MG63 (cell line): Measurements from ENCODE around the gene HTR4. TPM values are rescaled to one million over a fixed set of nuclear protein-coding genes. Genes with fewer than 3 reads are reported as not detected.
"Not testable (repeated sequence)": the region's sequence is repeated elsewhere in the genome, so short reads cannot be mapped to it uniquely, and the experiment has no call there.

Experiments used
- DNase-seq: peaks from one replicate; pipeline ENCODE4 v3.0.0-alpha.2; 2020
- H3K27me3 ChIP-seq: fragments of 250-450 bp; sonication (Bioruptor Pico); 2 replicates; pipeline ENCODE4 v1.5.1; 2020; ENCODE audit warnings: mild to moderate bottlenecking, moderate library complexity
- H3K36me3 ChIP-seq: fragments of 250-450 bp; sonication (Bioruptor Pico); 2 replicates; pipeline ENCODE4 v1.5.1; 2020; ENCODE audit warnings: mild to moderate bottlenecking, moderate library complexity
- H3K4me3 ChIP-seq: fragments of 250-450 bp; sonication (Bioruptor Pico); 2 replicates; pipeline ENCODE4 v1.5.1; 2020; ENCODE audit warnings: mild to moderate bottlenecking, moderate library complexity
- H3K9me3 ChIP-seq: fragments of 250-450 bp; sonication (Bioruptor Pico); 2 replicates; pipeline ENCODE4 v1.5.1; 2020; ENCODE audit warnings: mild to moderate bottlenecking, moderate library complexity
- total RNA-seq: library from RNA; depleted of rRNA; stranded (reverse); fragments of >200 nt; shearing (Covaris generic); gene quantifications from 2 replicates; pipeline ENCODE4 v1.2.3, GENCODE V29; 2014; ENCODE audit warnings: low replicate concordance

The HTR4 gene
- total RNA-seq, 1 experiment from 2014 or later = not detected

- Histone ChIP-seq H3K36me3 (no peaks in the 10 kb centered on the region), H3K4me3 (no peak overlapping the region), H3K27me3 (no peaks in the 10 kb centered on the region), H3K9me3 (no peaks in the 10 kb centered on the region)
- DNase-seq = no peak
Measured at GRCh38 chr5:148484651-148485050, 169.7 kb downstream of the HTR4 start.

GRCh38 chr5:148483750-148484149, 170.6 kb downstream of the HTR4 start:
- Histone ChIP-seq H3K36me3 (no peaks in the 10 kb centered on the region), H3K9me3 (no peaks in the 10 kb centered on the region), H3K4me3 (no peak overlapping the region), H3K27me3 (no peaks in the 10 kb centered on the region)
- DNase-seq = no peak

- H3K36me3 ChIP-seq = no peaks in the 10 kb centered on the region
- H3K4me3 ChIP-seq = no peak overlapping the region
- DNase-seq = peak; percentile 29
- H3K9me3 ChIP-seq = no peaks in the 10 kb centered on the region
- H3K27me3 ChIP-seq = no peaks in the 10 kb centered on the region
Measured at GRCh38 chr5:148482697-148483462, 171.4 kb downstream of the HTR4 start.

GRCh38 chr5:148482196-148482595, 172.1 kb downstream of the HTR4 start:
- Histone ChIP-seq H3K36me3 (no peaks in the 10 kb centered on the region), H3K4me3 (no peak overlapping the region), H3K9me3 (no peaks in the 10 kb centered on the region), H3K27me3 (no peaks in the 10 kb centered on the region)
- no peak for DNase-seq

GRCh38 chr5:148477429-148477828, 176.9 kb downstream of the HTR4 start:
- H3K4me3 ChIP-seq = no peak overlapping the region
- no peaks in the 10 kb centered on the region for H3K9me3 ChIP-seq
- no peaks in the 10 kb centered on the region for H3K27me3 ChIP-seq
- no peaks in the 10 kb centered on the region for H3K36me3 ChIP-seq
- DNase-seq = no peak

GRCh38 chr5:148476302-148476701, 178.0 kb downstream of the HTR4 start:
- Histone ChIP-seq H3K4me3 (no peak overlapping the region), H3K27me3 (no peaks in the 10 kb centered on the region), H3K9me3 (no peaks in the 10 kb centered on the region), H3K36me3 (no peaks in the 10 kb centered on the region)
- no peak for DNase-seq

- no peak overlapping the region for H3K4me3 ChIP-seq
- DNase-seq = peak; percentile 70
- no peaks in the 10 kb centered on the region for H3K27me3 ChIP-seq
- H3K36me3 ChIP-seq = no peaks in the 10 kb centered on the region
- no peaks in the 10 kb centered on the region for H3K9me3 ChIP-seq
Measured at GRCh38 chr5:148474025-148474511, 180.3 kb downstream of the HTR4 start.

GRCh38 chr5:148471379-148471778, 182.9 kb downstream of the HTR4 start:
- DNase-seq = no peak
- Histone ChIP-seq H3K36me3 (no peaks in the 10 kb centered on the region), H3K4me3 (no peak overlapping the region), H3K27me3 (no peaks in the 10 kb centered on the region), H3K9me3 (no peaks in the 10 kb centered on the region)

- Histone ChIP-seq H3K9me3 (no peaks in the 10 kb centered on the region), H3K36me3 (no peaks in the 10 kb centered on the region)
- peak; percentile 94 for DNase-seq
Measured at GRCh38 chr5:148469501-148469935, 184.8 kb downstream of the HTR4 start.

GRCh38 chr5:148468746-148469145, 185.6 kb downstream of the HTR4 start:
- H3K36me3 ChIP-seq, DNase-seq, H3K27me3 ChIP-seq, H3K9me3 ChIP-seq, H3K4me3 ChIP-seq: not testable (repeated sequence)

More at GRCh38 chr5:148469501-148469935, 184.8 kb downstream of the HTR4 start:
- Histone ChIP-seq H3K4me3 (no peak overlapping the region), H3K27me3 (no peaks in the 10 kb centered on the region)

- Histone ChIP-seq H3K4me3 (no peak overlapping the region), H3K27me3 (no peaks in the 10 kb centered on the region), H3K36me3 (no peaks in the 10 kb centered on the region), H3K9me3 (no peaks in the 10 kb centered on the region)
- DNase-seq = no peak
Measured at GRCh38 chr5:148467958-148468357, 186.4 kb downstream of the HTR4 start.

GRCh38 chr5:148466236-148466580, 188.1 kb downstream of the HTR4 start:
- Histone ChIP-seq H3K9me3 (no peaks in the 10 kb centered on the region), H3K36me3 (no peaks in the 10 kb centered on the region), H3K4me3 (no peak overlapping the region), H3K27me3 (no peaks in the 10 kb centered on the region)
- DNase-seq = no peak

- DNase-seq = no peak
Measured at GRCh38 chr5:148465381-148466235, 188.7 kb downstream of the HTR4 start.

GRCh38 chr5:148459669-148460068, 194.7 kb downstream of the HTR4 start:
- no peaks in the 10 kb centered on the region for H3K9me3 ChIP-seq
- DNase-seq = no peak
- H3K4me3 ChIP-seq = no peak overlapping the region
- no peaks in the 10 kb centered on the region for H3K27me3 ChIP-seq
- no peaks in the 10 kb centered on the region for H3K36me3 ChIP-seq

More at GRCh38 chr5:148465381-148466235, 188.7 kb downstream of the HTR4 start:
- H3K9me3 ChIP-seq = no peaks in the 10 kb centered on the region
- H3K36me3 ChIP-seq = no peaks in the 10 kb centered on the region
- H3K4me3 ChIP-seq = no peak overlapping the region
- H3K27me3 ChIP-seq = no peaks in the 10 kb centered on the region

GRCh38 chr5:148458036-148458888, 196.1 kb downstream of the HTR4 start:
- Histone ChIP-seq H3K27me3 (no peaks in the 10 kb centered on the region), H3K4me3 (no peak overlapping the region), H3K9me3 (no peaks in the 10 kb centered on the region), H3K36me3 (no peaks in the 10 kb centered on the region)
- no peak for DNase-seq

GRCh38 chr5:148457183-148457620, 197.1 kb downstream of the HTR4 start:
- no peaks in the 10 kb centered on the region for H3K36me3 ChIP-seq
- H3K27me3 ChIP-seq = no peaks in the 10 kb centered on the region
- DNase-seq = no peak
- no peaks in the 10 kb centered on the region for H3K9me3 ChIP-seq
- no peak overlapping the region for H3K4me3 ChIP-seq

- no peak overlapping the region for H3K4me3 ChIP-seq
- H3K9me3 ChIP-seq = no peaks in the 10 kb centered on the region
- H3K36me3 ChIP-seq = no peaks in the 10 kb centered on the region
- H3K27me3 ChIP-seq = no peaks in the 10 kb centered on the region
- no peak for DNase-seq
Measured at GRCh38 chr5:148455185-148455584, 199.1 kb downstream of the HTR4 start.
